IPS-18c (cell line): ENCODE data around the gene PPP1R16B.
"Not testable (repeated sequence)": the region's sequence is repeated elsewhere in the genome, so short reads cannot be mapped to it uniquely, and the experiment has no call there.

Experiments
- H3K4me3 ChIP-seq: 2 replicates; pipeline ENCODE4 v1.7.0; 2013; ENCODE audit warnings: low read depth, mild to moderate bottlenecking, low read length, moderate library complexity; ENCODE audit not compliant: insufficient read depth
- H3K9me3 ChIP-seq: one replicate; pipeline ENCODE4 v1.6.1; 2013; ENCODE audit warnings: mild to moderate bottlenecking, low read length, moderate library complexity; ENCODE audit not compliant: control insufficient read depth, insufficient read depth

PPP1R16B gene

DNA sequence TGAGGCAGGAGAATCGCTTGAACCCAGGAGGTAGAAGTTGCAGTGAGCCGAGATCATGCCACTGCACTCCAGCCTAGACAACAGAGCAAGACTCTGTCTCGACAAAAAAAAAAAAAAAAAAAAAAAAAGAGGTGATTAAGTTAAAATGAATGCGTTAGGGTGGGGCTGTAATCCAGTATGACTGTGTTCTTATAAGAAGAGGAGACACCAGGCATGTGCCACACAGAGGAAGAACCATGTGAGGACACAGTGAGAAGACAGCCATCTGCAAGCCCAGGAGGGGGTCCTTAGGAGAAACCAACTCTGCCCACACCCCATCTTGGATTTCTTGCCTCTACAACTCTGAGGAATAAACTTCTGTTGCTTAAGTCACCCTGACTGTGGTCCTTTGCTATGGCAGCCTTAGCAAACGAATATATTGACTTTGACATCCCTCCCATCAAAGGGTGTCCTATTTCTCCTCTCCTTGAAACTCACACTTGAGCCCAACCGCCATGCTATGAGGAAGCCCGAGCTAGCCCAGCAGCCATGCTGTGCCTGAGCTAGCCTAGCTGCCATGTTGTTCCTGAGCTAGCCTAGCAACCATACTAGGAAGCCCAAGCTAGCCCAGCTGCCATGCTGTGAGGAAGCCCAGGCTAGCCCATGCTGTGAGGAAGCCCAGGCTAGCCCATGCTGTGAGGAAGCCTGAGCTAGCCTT lies 15.8 kb upstream of the PPP1R16B start:
- no peaks in the 10 kb centered on the region for H3K9me3 ChIP-seq
- H3K4me3 ChIP-seq = no peak overlapping the region

DNA sequence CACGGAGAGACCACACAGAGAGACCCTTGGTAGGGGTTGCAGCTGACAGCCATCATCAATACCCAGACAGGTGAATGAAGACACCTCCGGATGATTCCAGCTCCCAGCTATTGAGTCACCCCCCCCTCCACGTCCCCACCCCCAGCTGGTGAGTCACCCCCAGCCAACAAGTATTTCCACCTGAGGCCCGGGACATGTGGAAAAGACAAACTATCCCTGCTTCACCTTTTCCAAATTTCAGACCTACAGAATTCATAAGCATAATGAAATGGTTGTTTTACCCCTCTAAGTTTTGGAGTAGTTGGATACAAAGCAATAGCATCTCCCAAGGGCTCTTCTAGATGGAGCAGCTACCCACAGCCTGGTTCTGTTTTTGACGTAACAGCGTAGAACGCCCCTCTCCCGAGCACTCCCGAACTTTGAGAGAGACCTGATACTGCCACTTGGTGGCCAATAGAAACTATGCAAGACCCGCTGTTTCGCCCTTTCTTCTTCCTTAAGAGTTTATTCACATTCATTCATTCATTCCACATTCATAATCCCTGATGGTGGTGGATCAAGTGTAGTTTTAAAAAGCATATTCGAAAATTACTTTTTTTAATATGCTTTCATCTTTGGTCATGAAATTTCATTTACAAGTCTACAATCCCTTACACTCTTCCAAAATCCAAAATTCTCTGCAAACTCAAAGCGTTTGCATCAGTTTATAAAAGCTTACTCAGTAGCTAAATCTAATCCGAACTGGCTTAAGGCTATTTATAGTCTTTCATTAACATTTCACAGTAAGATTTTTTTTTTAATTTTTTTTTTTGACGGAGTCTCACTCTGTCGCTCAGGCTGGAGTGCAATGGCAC lies 15.1 kb upstream of the PPP1R16B start:
- no peak overlapping the region for H3K4me3 ChIP-seq
- H3K9me3 ChIP-seq = no peaks in the 10 kb centered on the region

DNA sequence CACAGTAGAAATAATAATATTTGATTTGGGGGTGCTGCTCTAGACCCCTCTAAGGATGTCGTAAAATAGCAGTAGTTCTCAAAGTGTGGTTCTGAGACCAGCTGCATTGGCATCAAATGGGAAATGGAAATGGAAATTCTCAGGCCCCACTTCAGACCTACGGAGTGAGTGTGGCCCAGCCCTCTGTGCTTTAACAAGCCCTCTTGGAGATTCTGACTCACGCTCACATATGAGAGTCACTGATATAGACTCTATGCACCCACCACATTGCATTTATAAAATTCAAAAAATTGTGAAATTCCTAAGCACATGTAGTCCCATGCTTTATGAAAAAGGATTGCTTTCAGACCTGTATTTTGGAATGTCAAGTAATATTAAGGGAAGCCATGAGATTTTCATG lies 14.2 kb upstream of the PPP1R16B start:
- Histone ChIP-seq H3K4me3 (no peak overlapping the region), H3K9me3 (no peaks in the 10 kb centered on the region)

DNA sequence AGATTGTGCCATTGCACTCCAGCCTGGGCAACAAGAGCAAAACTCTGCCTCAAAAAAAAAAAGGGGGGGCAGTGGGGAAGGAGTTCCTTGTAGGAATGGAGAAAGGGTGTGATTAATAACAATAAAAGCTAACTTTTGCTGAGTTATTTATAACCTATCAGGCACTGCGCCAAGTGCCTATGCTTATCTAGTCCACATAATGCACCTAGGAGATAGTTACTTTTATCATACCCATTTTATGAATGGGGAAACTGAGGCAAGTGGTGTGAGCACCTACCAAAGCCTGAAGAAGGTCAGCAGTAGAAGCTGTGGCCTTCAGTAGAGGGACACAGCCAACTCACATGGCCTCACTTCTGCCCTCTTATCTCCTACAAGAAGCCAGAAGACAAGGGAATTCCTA lies 13.6 kb upstream of the PPP1R16B start:
- Histone ChIP-seq H3K4me3 (no peak overlapping the region), H3K9me3 (no peaks in the 10 kb centered on the region)

DNA sequence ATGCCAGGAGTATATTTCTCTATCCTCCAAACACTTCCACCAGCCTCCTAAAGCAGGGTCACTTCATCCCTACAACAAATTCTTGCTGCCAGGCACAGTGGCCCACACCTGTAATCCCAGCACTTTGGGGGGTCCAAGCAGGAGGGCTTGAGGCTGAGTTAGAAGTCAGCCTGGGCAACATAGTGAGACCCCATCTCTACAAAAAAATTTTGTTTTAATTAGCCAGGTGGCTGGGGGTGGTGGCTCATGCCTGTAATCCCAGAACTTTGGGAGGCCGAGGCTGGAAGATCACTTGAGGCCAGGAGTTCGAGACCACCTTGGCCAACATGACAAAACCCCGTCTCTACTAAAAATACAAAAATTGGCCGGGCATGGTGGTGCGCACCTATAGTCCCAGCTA lies 11.4 kb upstream of the PPP1R16B start:
- H3K4me3 ChIP-seq, H3K9me3 ChIP-seq: not testable (repeated sequence)

DNA sequence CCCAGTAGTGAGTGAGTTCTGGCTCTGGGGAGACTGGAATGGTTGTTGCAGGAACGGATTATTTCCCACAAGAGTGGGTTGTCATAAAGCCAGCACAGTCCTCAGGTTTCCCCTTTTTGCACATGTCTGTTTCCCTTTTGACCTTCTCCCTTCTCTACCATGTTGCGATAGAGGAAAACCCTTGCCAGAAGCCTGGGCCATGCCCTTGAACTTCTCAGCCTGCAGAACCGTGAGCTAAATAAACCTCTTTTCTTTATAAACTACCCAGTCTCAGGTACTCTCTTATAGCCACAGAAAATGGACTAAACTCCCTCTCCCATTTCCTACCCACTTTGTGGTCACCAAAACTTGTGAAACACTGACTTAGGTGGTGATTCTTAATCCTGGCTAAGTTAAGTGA lies 7.2 kb upstream of the PPP1R16B start:
- Histone ChIP-seq H3K9me3 (no peaks in the 10 kb centered on the region), H3K4me3 (no peak overlapping the region)

DNA sequence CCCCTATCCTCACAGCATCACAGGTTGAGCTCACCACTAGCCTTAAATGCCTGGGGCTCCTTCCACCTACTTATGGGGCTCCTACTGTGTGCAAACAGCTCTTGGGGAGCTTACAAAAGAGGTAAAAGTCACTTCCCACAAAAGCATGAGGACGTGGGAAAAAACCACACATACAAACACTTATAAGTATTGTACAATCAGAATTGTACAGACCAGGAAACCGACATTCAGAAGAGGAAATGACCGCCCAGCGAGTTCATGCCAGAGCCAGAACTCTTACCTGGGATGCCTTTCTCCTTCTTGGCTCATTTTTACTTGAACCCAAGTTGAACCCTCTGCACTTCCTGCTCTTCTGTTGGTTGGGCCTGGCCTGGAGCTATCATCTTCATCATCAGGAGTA lies 6.3 kb upstream of the PPP1R16B start:
- H3K9me3 ChIP-seq = no peaks in the 10 kb centered on the region
- H3K4me3 ChIP-seq = no peak overlapping the region

DNA sequence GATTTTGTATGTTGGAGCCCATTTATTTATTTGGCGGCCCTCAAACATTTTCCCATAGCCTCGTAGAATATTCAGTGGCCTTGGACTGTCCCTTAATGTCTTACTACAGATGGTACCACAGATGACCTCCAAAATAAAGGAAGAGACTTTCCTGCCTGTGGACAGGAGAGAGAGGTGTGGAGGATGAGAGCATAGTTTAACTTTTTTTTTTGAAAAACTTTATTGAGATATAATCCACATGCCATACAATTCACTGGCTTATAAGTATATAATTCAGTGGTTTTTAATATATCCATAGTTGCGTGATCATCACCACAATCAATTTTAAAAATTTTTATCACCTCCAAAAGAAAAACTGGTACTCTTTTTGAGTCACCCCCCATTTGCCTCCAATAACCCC lies 4.6 kb upstream of the PPP1R16B start:
- Histone ChIP-seq H3K4me3 (no peak overlapping the region), H3K9me3 (no peaks in the 10 kb centered on the region)

DNA sequence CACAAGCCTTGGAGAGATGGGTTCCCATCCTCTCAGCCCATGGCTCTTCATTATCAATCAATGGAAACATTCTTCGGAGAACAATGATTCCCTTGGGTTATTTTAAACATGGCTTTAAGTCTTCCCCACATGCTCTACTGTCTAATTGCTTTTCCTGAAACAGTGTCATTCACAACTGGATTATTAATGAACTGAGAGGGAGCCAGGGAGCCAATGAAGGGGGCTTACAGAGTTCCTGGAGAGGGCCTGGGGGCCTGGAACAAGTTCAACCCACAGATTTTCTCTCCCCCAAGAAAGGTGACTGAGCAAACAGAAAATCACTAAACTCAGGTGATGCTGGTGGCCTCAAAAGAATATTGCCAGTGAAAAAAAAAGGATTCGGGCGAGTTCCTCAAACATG lies 1.3 kb upstream of the PPP1R16B start:
- H3K9me3 ChIP-seq = no peaks in the 10 kb centered on the region
- no peak overlapping the region for H3K4me3 ChIP-seq

DNA sequence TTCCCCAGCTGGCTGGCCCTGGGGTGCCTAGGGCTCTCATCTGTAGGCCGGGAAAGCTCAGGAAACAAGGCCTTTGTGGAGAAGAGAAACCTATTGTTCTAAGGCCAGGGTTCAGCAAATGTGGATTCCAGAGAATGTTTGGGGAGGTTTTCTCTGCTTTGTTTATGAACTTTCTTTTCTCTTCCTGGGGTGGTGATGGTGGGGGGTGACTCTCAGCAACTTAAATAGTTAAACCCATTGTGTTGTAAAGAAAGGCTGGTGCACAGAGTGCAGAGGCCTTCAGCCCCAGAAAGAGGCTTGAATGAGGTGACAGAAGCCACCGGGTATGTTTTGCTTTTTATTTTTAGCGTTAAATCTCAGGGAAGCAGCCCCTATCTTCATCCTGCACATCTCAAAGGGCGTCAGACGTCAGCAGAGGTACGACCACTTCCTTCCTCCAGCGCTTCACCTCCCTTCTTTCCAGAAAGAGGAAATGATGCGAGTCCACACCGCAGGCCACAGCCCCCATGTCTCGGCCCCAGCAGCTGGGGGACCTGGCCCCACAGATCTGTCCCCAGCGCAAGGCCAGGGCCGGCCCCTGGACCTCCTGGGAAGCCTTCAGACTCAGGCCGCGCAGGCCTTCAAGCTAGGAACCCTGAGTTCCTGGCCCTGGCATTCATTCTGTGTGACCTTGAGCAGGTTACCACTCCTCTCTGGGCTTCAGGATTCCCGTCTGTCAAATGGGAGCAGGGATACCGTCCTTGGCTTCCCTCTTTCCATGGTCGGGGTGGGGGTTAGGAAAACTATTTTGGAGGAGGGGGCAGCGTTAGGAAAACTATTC lies 605 bp upstream of the PPP1R16B start:
- Histone ChIP-seq H3K4me3 (peak overlapping the region; percentile 70), H3K9me3 (no peaks in the 10 kb centered on the region)

DNA sequence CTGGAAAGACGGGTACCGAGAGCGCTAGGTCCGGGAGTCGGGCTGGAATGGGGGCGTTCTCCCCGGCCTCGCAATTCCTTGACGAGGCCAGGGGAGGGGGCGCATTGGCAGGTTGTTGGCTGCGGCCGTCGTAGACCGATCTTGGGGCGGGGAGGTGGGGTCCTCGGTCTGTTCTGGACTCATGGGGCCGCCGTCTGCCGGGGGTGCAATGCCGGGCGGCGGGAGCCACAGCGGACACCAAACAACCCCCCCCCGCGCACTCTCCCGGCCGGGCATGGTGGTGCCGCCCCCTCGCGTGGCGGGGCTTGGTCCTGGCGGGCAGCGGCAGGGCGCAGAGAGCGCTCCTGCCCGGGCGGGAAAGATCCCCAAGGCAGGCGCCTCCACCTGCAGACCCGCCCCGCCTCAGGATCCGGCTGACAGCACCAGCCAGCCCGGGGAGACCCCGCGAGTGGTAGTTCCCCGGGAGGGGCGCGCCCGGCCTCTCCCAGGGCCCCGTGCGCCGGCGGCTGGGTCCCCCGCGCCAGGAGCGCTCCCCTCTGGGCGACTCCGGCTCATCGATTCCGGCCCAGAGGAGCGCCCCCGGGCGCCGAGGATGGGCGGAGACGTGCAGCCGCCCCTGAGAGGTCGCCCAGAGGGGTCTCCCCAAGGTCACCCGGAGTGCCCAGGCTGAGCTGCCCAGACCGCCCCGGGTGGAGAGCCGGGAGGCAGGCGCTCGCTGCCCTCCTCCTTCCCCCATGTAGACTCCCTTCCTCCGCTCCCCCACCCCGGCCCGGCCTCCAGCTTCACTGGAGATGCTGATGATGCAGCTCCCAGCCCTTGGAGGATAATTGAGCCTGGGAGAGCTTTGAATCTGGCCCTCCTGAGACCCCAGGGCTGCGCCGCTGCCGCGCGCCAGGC lies 709 bp downstream of the PPP1R16B start:
- H3K4me3 ChIP-seq = peak overlapping the region; percentile 70
- no peaks in the 10 kb centered on the region for H3K9me3 ChIP-seq

DNA sequence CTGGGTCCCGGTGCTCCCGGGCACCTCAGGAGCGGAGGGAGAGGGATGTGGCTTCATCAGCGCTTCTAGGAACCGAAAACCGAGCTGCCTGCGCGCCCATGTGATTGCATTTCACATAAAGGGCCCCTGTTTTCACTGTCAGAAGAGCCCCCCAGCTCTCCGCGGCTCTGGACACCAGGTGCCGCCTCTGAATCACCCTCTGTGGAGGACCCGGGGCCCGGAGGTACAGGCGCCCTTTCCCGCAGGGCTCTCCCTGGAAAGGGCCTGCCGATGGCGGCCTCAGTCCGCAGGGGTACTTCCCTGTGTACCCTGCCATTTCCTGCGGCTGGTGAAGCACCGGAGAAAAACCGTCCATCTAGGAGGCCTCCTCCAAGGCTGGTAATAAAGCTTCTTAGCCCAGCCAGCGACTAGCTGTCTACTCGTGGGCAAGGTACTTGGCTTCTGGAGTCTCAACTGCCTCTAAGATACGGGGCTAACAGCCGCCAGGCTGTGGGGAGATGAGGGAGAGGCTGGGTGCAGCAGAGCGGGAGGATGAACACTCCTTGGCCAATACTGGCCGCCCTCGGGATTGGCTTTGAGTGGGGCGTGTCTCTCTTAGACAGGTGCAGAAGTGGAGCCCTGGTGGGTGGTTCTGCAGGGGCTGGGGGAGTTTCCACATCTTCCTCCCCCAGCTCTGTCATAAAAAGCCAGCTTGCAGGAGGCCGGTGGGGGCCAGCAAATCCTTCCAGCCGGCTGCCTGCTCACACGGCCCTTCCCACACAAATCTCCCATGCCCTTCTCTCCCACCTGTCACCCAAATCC lies 1.6 kb downstream of the PPP1R16B start:
- H3K4me3 ChIP-seq = peak overlapping the region; percentile 70
- no peaks in the 10 kb centered on the region for H3K9me3 ChIP-seq

DNA sequence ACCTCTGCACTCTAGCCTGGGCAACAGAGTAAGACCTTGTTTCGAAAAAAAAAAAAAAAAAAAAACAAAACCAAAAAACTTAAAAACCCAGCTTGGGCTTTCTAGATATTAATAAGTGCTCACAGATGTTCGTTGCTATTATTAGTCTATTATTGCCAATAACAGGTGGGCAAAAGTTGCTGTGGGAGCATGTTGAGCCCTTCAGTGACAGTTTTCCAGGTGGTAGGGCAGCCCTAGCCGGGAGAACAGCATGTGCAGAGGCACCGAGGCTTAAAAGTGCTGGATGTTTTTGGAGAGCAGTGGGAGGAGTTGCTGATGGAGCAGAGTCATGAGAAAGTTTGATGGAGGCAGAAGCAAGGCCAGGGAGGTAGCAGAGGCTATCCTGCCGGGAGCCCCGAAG lies 4.4 kb downstream of the PPP1R16B start:
- H3K4me3 ChIP-seq = no peak overlapping the region
- H3K9me3 ChIP-seq = no peaks in the 10 kb centered on the region

DNA sequence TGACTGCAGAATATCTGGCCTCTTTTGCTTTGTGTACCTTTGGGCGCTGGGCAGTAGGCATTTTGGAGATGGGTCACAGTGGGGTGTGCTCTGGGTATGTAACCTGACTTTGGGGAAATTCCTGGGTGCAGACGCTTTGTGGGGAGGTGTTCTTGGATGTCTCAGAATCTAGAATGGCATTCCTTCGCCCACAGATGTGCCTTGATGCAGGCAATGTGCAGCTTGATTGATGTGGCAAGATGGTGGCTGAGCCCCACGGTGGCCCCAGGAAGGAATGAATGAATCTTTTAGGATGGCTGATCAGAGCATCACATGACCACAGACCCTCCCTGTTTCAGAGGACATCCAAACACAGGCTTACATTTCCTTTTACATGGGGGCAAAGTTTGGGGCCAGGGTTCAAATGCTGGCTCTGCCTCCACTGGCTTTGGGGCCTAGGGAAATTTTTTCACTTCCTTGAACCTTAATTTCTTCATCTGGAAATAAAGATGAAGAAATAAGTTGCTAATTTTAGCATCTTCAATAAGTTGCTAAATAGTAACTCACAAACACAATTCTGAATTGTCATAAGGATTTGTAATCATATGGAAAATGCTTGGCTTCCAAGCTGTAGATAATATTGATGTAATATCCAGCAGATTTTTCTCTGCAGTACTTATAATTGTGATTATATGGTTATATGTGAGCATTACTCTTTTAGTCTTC lies 5.6 kb downstream of the PPP1R16B start:
- H3K4me3 ChIP-seq = no peak overlapping the region
- no peaks in the 10 kb centered on the region for H3K9me3 ChIP-seq

DNA sequence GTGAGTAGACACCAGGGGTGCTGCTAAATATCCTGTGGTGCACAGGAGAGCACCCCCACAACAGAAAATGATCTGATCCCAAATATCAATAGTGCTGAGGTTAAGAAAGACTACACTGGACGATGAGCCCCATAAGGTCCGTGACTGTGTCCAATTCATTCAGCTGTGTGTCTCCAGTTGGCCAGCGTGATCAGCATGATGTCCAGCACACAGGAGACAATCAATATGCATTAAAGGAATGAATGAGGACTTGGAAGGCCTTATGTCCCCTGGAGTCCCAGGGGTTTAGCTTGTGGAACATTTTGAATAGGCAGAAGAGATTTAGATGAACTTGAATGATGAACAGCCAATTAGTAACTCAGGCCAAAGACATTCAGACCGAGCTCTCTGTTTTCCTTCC lies 6.3 kb downstream of the PPP1R16B start:
- Histone ChIP-seq H3K9me3 (no peaks in the 10 kb centered on the region), H3K4me3 (no peak overlapping the region)

DNA sequence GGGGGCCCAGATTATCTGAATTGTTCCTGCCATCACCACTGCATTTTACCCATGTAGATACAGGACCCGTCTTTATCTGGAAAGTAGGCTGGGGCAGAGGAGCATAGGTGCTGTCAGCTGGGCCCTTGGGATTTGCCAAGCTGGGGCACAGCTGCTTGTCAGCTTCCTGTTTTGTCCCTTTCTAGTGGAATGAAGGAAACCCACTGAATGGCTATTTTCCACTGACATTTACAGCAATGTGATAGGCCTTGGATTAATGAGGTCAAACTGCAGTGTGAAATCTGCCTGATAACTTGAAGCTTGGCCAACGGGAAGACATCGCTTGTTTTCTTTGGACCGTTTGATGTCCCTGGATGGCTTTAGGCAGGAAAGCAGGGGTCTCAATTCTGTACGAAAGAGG lies 6.7 kb downstream of the PPP1R16B start:
- Histone ChIP-seq H3K9me3 (no peaks in the 10 kb centered on the region), H3K4me3 (no peak overlapping the region)
